Activated CD4-positive, alpha-beta T cell treated with anti-CD3 and anti-CD28 coated beads, Interleukin-2, amount 10 ng/mL, durations not matched to agents 7 days and 5 days (primary cell): ENCODE results near the gene MLX. TPM values are rescaled to one million over a fixed set of nuclear protein-coding genes. Genes with fewer than 3 reads are reported as not detected.
"Not testable (repeated sequence)": the region's sequence is repeated elsewhere in the genome, so short reads cannot be mapped to it uniquely, and the experiment has no call there.

Experiments
- CTCF ChIA-PET: fragments of 350-600 bp; sonication (Branson Sonifier 250); formaldehyde crosslinking; loops from one replicate; lab custom pipeline; 2021; ENCODE audit warnings: antibody characterized with exemption; lab: Charles Lee
- POLR2A ChIA-PET: fragments of 350-600 bp; sonication (Branson Sonifier 250); formaldehyde crosslinking; loops from one replicate; lab custom pipeline; 2021; ENCODE audit warnings: antibody characterized with exemption; lab: Charles Lee
- DNase-seq: peaks from one replicate; pipeline ENCODE4 v3.0.0-alpha.2; 2020
- H3K27ac Mint-ChIP-seq: one replicate; pipeline ENCODE4 v1.8.0; 2021; ENCODE audit warnings: mild to moderate bottlenecking, moderate library complexity, mixed read lengths
- H3K27me3 Mint-ChIP-seq: one replicate; pipeline ENCODE4 v1.8.0; 2021; ENCODE audit warnings: mixed read lengths
- H3K36me3 Mint-ChIP-seq: one replicate; pipeline ENCODE4 v1.8.0; 2021; ENCODE audit warnings: low read depth, mixed read lengths
- H3K4me1 Mint-ChIP-seq: one replicate; pipeline ENCODE4 v1.8.0; 2021; ENCODE audit warnings: mixed read lengths
- H3K4me3 Mint-ChIP-seq: one replicate; pipeline ENCODE4 v1.8.0; 2021; ENCODE audit warnings: mild to moderate bottlenecking, moderate library complexity, mixed read lengths
- H3K9me3 Mint-ChIP-seq: one replicate; pipeline ENCODE4 v1.8.0; 2021; ENCODE audit warnings: mixed read lengths
- total RNA-seq, 2 experiments: library from RNA; stranded (reverse); gene quantifications; one replicate each; pipeline ENCODE4 v1.2.3, GENCODE V29; 2021

The MLX gene
- total RNA-seq, 2 experiments from 2014 or later = 56.7 to 62.3 TPM

DNA sequence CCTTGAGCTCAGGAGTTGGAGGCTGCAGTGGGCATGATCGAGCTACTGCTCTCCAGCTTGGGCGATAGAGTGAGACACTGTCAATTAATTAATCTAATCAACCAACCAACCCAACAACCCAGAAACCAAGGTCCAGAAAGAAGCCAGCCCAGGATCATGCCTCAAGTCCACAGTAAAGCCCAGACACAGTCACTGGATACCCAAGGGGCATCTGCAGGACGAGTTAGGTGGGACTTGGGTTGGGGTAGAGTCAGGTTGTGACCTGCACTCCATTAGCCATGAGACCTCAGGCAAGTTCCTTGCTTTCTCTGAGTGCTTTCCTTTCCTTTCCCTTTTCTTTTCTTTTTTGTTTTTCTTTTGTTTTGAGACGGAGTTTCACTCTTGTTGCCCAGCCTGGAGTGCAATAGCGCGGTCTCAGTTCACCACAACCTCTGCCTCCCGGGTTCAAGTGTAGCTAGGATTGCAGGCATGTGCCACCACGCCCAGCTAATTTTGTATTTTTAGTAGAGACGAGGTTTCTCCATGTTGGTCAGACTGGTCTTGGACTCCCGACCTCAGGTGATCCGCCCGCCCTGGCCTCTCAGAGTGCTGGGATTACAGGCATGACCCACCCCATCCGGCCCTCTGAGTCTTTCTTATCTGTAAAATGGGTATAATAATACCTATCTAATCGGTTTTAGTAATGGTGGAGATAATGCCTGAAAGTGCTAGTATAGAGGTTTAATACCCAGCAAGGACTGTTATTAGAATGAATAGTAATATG lies 17.7 kb upstream of the MLX start:
- ChIA-PET CTCF (interaction anchor here (1.4 to 1.7 kb wide), 4 partner anchors 9 to 29 kb away, joined by 4 to 10 read pairs (median 6); partner anchors contain the start of gene NAGLU), POLR2A (no interaction called here)
- Mint-ChIP-seq H3K36me3 (peaks cover 6% of the 10 kb centered on the region), H3K4me1 (peaks cover 21% of the 10 kb centered on the region), H3K27ac (no peak overlapping the region), H3K9me3 (no peaks in the 10 kb centered on the region), H3K27me3 (no peaks in the 10 kb centered on the region), H3K4me3 (peak overlapping the region; percentile 40)
- DNase-seq = no peak

DNA sequence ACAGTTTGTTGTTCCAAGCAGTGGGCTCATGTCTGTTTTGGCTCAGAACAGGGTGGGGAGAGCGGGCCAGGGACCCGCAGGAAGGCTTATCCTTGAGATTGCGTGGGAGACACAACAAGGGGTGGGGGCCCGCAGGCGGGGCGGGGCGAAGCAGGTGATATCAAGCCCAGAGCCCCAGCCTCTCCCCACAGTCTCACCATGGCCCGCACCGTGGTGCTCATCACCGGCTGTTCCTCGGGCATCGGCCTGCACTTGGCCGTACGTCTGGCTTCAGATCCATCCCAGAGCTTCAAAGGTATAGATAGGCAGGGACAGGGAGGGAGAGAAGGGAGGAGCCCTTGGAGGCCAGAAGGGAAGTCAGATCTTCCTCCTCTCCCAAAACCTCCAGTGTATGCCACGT lies 14.2 kb upstream of the MLX start, which contains the start of gene HSD17B1:
HSD17B1 (plus strand) TSS at position 188 of the 400 bp plus-strand sequence; CDS start at position 199, 11 bp downstream.
- CTCF ChIA-PET = interaction anchor here (0.5 kb wide), 1 partner anchor 62 kb away, joined by 3 read pairs; no protein-coding TSS in a partner anchor
- peak within 1 kb of the TSS; percentile 91 for H3K27ac Mint-ChIP-seq
- POLR2A ChIA-PET = not testable (repeated sequence)

DNA sequence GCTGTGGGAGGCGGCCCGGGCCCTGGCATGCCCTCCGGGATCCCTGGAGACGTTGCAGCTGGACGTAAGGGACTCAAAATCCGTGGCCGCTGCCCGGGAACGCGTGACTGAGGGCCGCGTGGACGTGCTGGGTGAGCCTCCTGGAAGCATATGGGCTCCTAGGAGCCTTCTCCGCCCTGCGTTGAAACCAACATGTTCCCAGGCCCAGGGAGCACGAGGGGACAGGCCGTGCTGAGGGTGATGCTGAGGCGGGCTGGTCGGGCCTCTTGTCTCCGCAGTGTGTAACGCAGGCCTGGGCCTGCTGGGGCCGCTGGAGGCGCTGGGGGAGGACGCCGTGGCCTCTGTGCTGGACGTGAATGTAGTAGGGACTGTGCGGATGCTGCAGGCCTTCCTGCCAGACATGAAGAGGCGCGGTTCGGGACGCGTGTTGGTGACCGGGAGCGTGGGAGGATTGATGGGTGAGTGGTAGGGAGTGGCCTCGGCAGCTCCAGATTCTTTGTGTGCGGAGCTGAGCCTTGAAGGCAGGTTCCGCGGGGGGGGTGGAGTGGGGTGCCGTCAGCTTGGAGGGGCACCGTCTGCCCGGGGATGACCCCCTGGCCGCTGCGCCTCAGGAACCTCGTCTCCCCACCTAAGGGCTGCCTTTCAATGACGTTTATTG lies 13.6 kb upstream of the MLX start:
- Mint-ChIP-seq H3K27ac (peak overlapping the region; percentile 91), H3K27me3 (no peaks in the 10 kb centered on the region), H3K36me3 (peaks cover 7% of the 10 kb centered on the region), H3K4me3 (peak overlapping the region; percentile 87), H3K9me3 (no peaks in the 10 kb centered on the region), H3K4me1 (peaks cover 37% of the 10 kb centered on the region)
- ChIA-PET POLR2A (no interaction called here), CTCF (interaction anchor here (0.5 to 2.1 kb wide), 7 partner anchors 12 to 69 kb away, joined by 3 to 9 read pairs (median 3); partner anchors contain the start of genes NAGLU and PSMC3IP)
- no peak for DNase-seq

More for the DNA sequence above, 14.2 kb upstream of the MLX start, which contains the start of gene HSD17B1:
- peak within 1 kb of the TSS; percentile 87 for H3K4me3 Mint-ChIP-seq
- not testable (repeated sequence) for H3K36me3 Mint-ChIP-seq, H3K9me3 Mint-ChIP-seq, DNase-seq, H3K27me3 Mint-ChIP-seq
- H3K4me1 Mint-ChIP-seq = peaks cover 37% of the 10 kb centered on the region

DNA sequence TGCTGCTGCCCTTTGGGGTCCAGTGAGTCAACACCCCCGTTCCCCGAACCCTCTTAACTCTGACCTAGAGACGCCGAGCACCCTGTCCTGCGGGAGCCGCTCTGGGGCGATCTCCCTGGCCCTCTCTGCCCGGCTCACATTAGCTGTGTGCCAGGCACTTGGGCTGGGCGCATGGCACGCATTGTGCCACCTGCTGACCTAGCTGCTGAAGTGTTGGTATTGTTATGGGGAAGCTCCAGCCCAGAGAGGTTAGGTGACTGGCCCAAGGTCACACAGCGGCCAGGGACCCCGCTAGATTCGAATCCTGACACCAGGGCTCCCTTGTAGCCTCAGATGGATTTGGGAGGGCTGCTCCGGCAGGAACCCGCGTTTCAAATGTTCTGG lies 13.0 kb upstream of the MLX start:
- H3K9me3 Mint-ChIP-seq = no peaks in the 10 kb centered on the region
- H3K27me3 Mint-ChIP-seq = no peaks in the 10 kb centered on the region
- ChIA-PET CTCF (interaction anchor here (0.8 to 2.1 kb wide), 9 partner anchors 10 to 70 kb away, joined by 3 to 13 read pairs (median 3); partner anchors contain the start of genes NAGLU and PSMC3IP), POLR2A (no interaction called here)
- H3K4me3 Mint-ChIP-seq = peak overlapping the region; percentile 87
- peaks cover 34% of the 10 kb centered on the region for H3K4me1 Mint-ChIP-seq
- DNase-seq = no peak
- peak overlapping the region; percentile 91 for H3K27ac Mint-ChIP-seq
- H3K36me3 Mint-ChIP-seq = peaks cover 7% of the 10 kb centered on the region

GRCh38 chr17:42554250-42555121 lies 12.4 kb upstream of the MLX start:
- peak overlapping the region; percentile 87 for H3K4me3 Mint-ChIP-seq
- POLR2A ChIA-PET = no interaction called here
- no peaks in the 10 kb centered on the region for H3K27me3 Mint-ChIP-seq
- H3K9me3 Mint-ChIP-seq = no peaks in the 10 kb centered on the region
- DNase-seq = peak; percentile 80
- peaks cover 7% of the 10 kb centered on the region for H3K36me3 Mint-ChIP-seq
- H3K27ac Mint-ChIP-seq = peak overlapping the region; percentile 91
- H3K4me1 Mint-ChIP-seq = peaks cover 28% of the 10 kb centered on the region
- CTCF ChIA-PET = interaction anchor here (0.6 to 2.1 kb wide), 10 partner anchors 10 to 70 kb away, joined by 3 to 13 read pairs (median 3); partner anchors contain the start of genes NAGLU and PSMC3IP

DNA sequence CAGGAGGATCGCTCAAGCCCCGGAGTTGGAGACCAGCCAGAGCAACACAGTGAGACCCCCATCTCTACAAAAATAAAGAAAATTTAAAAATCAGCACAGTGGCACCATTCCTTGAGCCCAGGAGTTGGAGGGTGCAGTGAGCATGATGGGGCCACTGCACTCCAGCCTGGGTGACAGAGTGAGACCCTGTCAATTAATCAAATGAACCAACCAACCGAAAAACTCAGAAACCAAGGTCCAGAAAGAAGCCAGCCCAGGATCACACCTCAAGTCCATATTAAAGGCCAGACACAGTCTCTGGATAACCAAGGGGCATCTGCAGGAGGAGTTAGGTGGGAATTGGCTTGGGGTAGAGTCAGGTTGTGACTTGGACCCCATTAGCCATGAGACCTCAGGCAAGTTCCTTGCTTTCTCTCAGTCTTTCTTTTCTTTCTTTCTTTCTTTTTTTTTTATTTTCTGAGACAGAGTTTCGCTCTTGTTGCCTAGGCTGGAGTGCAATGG lies 11.7 kb upstream of the MLX start:
- peak overlapping the region; percentile 91 for H3K27ac Mint-ChIP-seq
- peaks cover 7% of the 10 kb centered on the region for H3K36me3 Mint-ChIP-seq
- H3K4me1 Mint-ChIP-seq = peaks cover 29% of the 10 kb centered on the region
- peak overlapping the region; percentile 87 for H3K4me3 Mint-ChIP-seq
- CTCF ChIA-PET = interaction anchor here (0.6 to 2.1 kb wide), 7 partner anchors 9 to 51 kb away, joined by 3 to 13 read pairs (median 4); partner anchors contain the start of genes NAGLU and PSMC3IP
- H3K27me3 Mint-ChIP-seq = no peaks in the 10 kb centered on the region
- POLR2A ChIA-PET = no interaction called here
- DNase-seq = no peak
- H3K9me3 Mint-ChIP-seq = no peaks in the 10 kb centered on the region

GRCh38 chr17:42555961-42556617 lies 10.8 kb upstream of the MLX start:
- CTCF ChIA-PET, H3K36me3 Mint-ChIP-seq, DNase-seq, POLR2A ChIA-PET, H3K27ac Mint-ChIP-seq, H3K9me3 Mint-ChIP-seq, H3K27me3 Mint-ChIP-seq: not testable (repeated sequence)
- Mint-ChIP-seq H3K4me1 (peaks cover 31% of the 10 kb centered on the region), H3K4me3 (peak overlapping the region; percentile 87)

GRCh38 chr17:42559075-42559474 lies 7.8 kb upstream of the MLX start:
- CTCF ChIA-PET = interaction anchor here (0.6 to 2.3 kb wide), 4 partner anchors 8 to 19 kb away, joined by 3 to 10 read pairs (median 4); partner anchors contain the start of gene MLX
- POLR2A ChIA-PET = interaction anchor here (0.5 to 0.6 kb wide), 2 partner anchors 863 to 868 kb away, joined by 4 to 8 read pairs; no protein-coding TSS in a partner anchor
- no peaks in the 10 kb centered on the region for H3K27me3 Mint-ChIP-seq

DNA sequence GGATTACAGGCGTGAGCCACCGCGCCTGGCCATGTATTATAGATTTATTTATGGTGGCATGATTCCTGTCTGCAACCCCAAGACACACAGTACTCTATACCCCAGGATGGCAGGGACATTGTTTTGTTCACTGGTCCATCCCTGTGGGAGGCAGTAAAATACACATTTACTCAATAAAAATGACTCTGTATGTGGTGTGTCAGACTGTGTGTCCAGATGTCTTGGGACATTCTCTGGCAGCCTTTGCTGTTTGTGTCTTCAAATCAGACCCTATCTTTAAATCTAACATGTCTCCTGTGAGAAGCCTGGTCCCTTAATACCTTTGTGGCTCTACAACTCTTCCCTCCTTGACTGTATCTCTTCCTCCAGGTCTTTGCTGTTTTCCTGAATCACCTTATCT lies 6.7 kb upstream of the MLX start:
- POLR2A ChIA-PET = no interaction called here
- Mint-ChIP-seq H3K4me1 (peaks cover 44% of the 10 kb centered on the region), H3K9me3 (no peaks in the 10 kb centered on the region), H3K27ac (no peak overlapping the region), H3K27me3 (no peaks in the 10 kb centered on the region), H3K36me3 (peaks cover 13% of the 10 kb centered on the region), H3K4me3 (no peak overlapping the region)
- CTCF ChIA-PET = no interaction called here
- no peak for DNase-seq

More at GRCh38 chr17:42559075-42559474, 7.8 kb upstream of the MLX start:
- no peak for DNase-seq
- no peak overlapping the region for H3K4me3 Mint-ChIP-seq
- H3K27ac Mint-ChIP-seq = no peak overlapping the region
- H3K4me1 Mint-ChIP-seq = peaks cover 47% of the 10 kb centered on the region
- no peaks in the 10 kb centered on the region for H3K9me3 Mint-ChIP-seq
- peaks cover 14% of the 10 kb centered on the region for H3K36me3 Mint-ChIP-seq

GRCh38 chr17:42561897-42562387 lies 5.0 kb upstream of the MLX start, which contains the start of gene COASY:
Gene COASY, plus strand, starts transcription at chr17:42562148. Its CDS starts 475 bp downstream, at chr17:42562623.
- peak; percentile 95 for DNase-seq
- Mint-ChIP-seq H3K4me3 (peak within 1 kb of the TSS; percentile 94), H3K27ac (peak within 1 kb of the TSS; percentile 98), H3K27me3 (no peaks in the 10 kb centered on the region), H3K4me1 (peaks cover 42% of the 10 kb centered on the region), H3K9me3 (no peaks in the 10 kb centered on the region), H3K36me3 (peaks cover 16% of the 10 kb centered on the region)
- CTCF ChIA-PET = interaction anchor here (1.9 kb wide), 1 partner anchor 17 kb away, joined by 9 read pairs; no protein-coding TSS in a partner anchor
- POLR2A ChIA-PET = no interaction called here
